ENCODE data around the gene KRTAP4-8.
A peak's percentile ranks its signal among the peaks of the same experiment; 100 is the strongest.
"Not testable (repeated sequence)": the region's sequence is repeated elsewhere in the genome, so short reads cannot be mapped to it uniquely, and the experiment has no call there.

The KRTAP4-8 gene

DNA sequence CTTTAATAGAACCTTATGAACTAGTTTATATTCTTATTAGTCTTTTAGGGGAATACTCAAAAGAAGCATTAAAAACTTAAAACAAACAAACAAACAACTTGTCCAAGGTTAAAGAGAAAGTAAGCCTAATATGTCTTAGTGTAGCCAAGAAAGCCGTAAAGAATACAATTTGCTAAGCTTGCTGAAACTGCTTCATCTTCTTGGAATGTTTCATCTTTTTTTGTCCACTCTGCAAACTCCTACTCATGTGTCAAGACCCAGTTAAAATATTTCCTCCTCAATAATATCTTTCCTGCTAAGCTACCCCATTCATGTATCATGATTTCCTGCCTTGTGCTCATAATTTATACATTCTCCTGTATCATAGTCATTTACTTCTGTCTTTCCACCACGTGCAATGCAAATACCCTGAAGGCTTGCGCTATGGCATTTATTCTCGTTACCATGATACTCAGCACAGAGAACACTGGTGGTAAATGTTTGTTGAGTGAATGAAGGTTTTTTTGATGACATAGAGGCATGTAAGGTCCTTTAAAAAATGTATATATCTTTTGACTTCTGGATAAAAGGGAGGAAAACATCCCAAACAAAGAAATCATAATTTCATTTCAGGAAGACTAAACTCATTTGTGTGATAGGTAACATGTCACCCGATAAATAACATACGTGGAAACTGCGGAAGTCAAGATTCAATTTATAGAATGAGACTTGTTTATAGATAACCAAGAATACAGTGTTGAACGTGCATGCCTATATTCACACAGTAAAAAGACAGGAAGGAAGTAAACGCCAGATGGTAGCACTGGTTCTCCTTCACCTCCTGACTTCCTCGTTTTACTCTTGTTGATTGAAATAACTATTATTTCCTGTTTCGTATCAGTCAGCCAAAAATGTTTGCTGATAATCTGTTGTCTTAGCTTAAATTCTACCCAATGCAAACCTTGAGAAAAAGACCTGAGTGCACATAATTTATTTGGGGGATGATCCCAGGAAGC lies 22.1 kb upstream of the KRTAP4-8 start:
- not testable (repeated sequence) for H3K27me3 Mint-ChIP-seq; H3K9me3 Mint-ChIP-seq (ENCODE audit: low read depth); H3K36me3 Mint-ChIP-seq
- H3K27ac Mint-ChIP-seq: peak overlapping the region; percentile 77
- peaks cover 43% of the 10 kb centered on the region for H3K4me1 Mint-ChIP-seq (ENCODE audit: low read depth)
- H3K4me3 Mint-ChIP-seq: peak overlapping the region; percentile 64

DNA sequence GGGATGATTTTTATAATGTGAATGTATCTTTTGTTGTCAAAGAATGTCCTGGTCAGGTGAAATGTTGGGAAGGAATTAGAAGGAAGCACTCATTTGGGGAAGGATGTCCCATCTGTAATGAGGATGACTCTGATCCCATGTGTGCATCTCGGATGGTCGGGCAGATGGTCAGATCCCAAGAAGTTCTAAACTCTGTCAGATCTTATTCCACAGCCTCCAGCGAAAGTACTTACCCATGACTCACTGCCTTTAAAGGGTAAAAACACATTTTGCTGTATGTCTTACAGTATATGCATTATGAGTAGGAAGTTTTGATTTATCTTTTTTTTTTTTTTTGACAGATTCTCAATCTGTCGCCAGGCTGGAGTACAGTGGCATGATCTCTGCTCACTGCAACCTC lies 20.8 kb upstream of the KRTAP4-8 start:
- Mint-ChIP-seq H3K4me3 (no peak overlapping the region), H3K4me1 (ENCODE audit: low read depth) (peaks cover 34% of the 10 kb centered on the region), H3K27me3 (no peaks in the 10 kb centered on the region), H3K9me3 (ENCODE audit: low read depth) (no peaks in the 10 kb centered on the region), H3K27ac (no peak overlapping the region), H3K36me3 (no peaks in the 10 kb centered on the region)

DNA sequence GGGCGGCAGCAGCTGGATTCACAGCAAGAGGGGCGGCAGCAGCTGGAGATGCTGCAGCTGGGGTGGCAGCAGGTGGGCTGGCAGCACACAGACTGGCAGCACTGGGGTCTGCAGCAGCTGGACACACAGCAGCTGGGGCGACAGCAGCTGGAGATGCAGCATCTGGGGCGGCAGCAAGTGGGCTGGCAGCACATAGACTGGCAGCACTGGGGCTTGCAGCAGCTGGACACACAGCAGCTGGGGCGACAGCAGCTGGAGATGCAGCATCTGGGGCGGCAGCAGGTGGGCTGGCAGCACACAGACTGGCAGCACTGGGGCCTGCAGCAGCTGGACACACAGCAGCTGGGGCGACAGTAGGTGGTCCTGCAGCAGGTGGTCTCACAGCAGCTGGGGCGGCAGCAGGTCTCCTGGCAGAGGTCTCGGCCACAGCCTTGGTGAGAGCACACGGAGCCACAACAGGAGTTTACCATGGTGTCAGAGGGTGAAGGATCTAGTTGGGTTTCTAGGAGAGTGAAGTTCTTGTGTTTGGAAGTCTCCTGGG lies 20.0 kb upstream of the KRTAP4-8 start, which contains the start of gene KRTAP4-11:
Gene KRTAP4-11 (minus strand): TSS at position 528 of the 541 bp plus-strand sequence. CDS start 58 bp downstream, at position 470.
- H3K9me3 Mint-ChIP-seq (ENCODE audit: low read depth); H3K27me3 Mint-ChIP-seq; H3K36me3 Mint-ChIP-seq; H3K4me3 Mint-ChIP-seq; H3K27ac Mint-ChIP-seq: not testable (repeated sequence)
- H3K4me1 Mint-ChIP-seq (ENCODE audit: low read depth): peaks cover 28% of the 10 kb centered on the region

DNA sequence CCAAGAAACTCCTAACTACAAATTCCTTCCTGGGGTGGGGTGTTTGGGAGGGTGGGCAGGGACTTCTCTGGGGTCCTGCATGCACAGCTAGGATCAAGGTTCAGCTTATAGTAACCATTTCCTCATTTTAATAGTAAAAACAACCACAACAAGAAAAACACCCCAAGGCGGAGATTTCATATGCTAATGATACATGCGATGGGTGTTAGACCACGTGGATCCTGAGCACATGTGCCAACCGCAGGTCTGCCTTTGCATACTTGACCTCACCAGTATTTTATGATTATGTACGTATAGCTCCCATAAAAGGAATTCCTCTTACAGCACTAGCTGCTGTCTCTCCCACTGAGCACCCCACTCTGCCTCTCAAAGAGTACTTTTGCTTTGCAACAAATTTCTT lies 18.4 kb upstream of the KRTAP4-8 start:
- no peak overlapping the region for H3K27ac Mint-ChIP-seq
- H3K4me1 Mint-ChIP-seq (ENCODE audit: low read depth): peaks cover 25% of the 10 kb centered on the region
- H3K36me3 Mint-ChIP-seq: peaks cover 2% of the 10 kb centered on the region
- H3K27me3 Mint-ChIP-seq: no peaks in the 10 kb centered on the region
- H3K4me3 Mint-ChIP-seq: no peak overlapping the region
- H3K9me3 Mint-ChIP-seq (ENCODE audit: low read depth): no peaks in the 10 kb centered on the region

DNA sequence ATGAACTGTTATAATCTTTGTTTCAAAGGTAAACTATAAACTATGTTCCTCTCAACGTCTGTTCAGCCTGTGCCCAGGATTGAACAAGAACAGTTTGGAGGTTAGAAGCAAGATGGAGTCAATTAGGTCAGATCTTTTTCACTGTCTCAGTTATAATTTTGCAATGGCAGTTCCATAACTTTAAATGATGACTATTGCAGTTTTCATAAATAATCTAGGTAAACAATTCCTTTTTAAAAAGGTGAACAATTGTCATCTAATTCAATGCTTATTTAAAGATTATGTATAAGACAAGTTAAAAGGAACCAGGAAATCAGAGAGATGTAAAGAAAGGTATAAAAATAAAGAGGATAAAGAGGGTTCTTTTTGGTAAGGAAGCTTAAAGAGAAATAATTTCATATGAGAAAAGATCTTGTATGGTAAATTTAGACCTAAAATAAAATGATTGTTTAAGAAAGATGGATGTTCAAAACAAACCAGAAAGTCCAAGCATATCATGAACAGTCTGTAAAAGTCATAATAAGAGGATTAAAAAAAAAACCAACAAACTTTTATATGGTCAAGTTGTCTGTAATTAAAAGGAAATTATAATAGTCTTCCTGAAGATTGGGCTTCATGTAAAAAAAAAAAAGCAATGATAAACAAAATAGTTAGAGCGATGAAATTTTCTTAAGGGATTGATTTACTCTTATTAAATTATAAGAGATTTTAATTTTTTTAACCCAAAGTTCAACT lies 13.4 kb upstream of the KRTAP4-8 start:
- Mint-ChIP-seq H3K27me3 (no peaks in the 10 kb centered on the region), H3K9me3 (ENCODE audit: low read depth) (no peaks in the 10 kb centered on the region), H3K27ac (no peak overlapping the region), H3K36me3 (peaks cover 4% of the 10 kb centered on the region), H3K4me3 (no peak overlapping the region), H3K4me1 (ENCODE audit: low read depth) (peaks cover 14% of the 10 kb centered on the region)

DNA sequence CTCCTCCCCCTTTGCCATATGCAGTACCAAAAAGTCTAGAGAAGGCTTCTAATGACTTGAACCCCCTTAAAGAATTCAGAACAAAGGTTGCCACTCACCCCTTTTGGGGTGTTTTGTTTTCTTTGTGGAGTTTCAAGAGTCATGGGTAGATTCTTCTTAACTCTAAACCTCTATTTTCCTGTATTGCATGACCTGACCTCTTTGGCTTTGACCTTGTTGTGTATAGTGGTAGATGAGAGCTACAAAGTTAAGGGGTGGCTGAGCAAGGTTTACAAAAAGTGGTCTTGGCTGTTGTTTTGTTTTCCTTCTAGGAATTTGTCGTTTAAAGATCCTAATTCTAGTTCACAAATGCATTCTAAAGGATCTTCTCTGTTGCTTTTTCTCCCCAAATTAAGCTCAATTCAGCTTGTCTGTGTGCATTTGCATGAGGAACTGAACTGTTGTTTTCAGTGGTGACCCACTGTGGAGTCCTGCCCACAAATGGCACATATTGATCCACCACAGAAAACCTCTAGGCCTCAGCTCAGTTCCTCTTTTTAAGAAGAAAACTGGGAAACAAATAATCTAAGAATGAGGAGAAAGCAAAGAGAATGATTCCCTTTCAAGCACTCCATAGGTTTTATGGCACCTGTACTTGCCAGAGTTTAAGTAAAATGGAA lies 10.9 kb upstream of the KRTAP4-8 start:
- not testable (repeated sequence) for H3K36me3 Mint-ChIP-seq; H3K9me3 Mint-ChIP-seq (ENCODE audit: low read depth); H3K27ac Mint-ChIP-seq; H3K27me3 Mint-ChIP-seq; H3K4me3 Mint-ChIP-seq
- peaks cover 13% of the 10 kb centered on the region for H3K4me1 Mint-ChIP-seq (ENCODE audit: low read depth)

DNA sequence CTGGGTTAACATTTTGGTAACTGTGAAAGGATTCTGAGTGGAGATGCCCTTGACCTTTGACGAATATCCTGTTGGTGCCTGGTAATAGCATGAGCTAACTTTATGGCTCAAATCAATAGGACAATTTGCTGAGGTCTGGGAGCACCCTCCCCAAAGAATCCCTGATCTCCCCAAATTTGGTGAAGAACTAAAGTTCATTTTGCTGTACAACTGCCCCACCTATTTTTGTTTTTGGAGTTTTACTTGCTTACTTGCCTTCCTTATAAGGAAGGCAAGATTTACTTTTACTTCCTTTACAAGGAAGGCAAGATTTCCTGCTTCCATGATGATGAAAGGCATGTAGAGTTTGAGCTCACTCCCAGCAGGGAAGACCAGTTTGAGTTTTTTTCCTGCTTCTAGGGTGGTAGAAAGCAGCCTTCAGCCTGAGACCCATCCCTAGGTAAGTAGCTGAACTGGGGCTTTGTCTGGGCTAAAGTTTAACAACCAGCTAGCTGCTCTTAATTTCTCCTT lies 10.1 kb upstream of the KRTAP4-8 start:
- Mint-ChIP-seq H3K9me3 (ENCODE audit: low read depth) (no peaks in the 10 kb centered on the region), H3K4me3 (no peak overlapping the region), H3K4me1 (ENCODE audit: low read depth) (peaks cover 13% of the 10 kb centered on the region), H3K27ac (no peak overlapping the region), H3K27me3 (peaks cover 4% of the 10 kb centered on the region), H3K36me3 (peaks cover 4% of the 10 kb centered on the region)

DNA sequence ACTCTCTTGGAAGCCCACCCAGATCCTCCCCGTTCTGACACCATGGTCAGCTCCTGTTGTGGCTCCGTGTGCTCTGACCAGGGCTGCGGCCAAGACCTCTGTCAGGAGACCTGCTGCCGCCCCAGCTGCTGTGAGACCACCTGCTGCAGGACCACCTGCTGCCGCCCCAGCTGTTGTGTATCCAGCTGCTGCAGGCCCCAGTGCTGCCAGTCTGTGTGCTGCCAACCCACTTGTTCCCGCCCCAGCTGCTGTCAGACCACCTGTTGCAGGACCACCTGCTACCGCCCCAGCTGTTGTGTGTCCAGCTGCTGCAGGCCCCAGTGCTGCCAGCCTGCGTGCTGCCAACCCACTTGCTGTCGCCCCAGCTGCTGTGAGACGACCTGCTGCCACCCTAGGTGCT lies 7.4 kb upstream of the KRTAP4-8 start, which contains the start of gene KRTAP4-9:
Gene KRTAP4-9 (plus strand): TSS at position 43 of the 400 bp plus-strand sequence. CDS start 0 bp downstream, at position 43.
- peaks cover 15% of the 10 kb centered on the region for H3K4me1 Mint-ChIP-seq (ENCODE audit: low read depth)
- not testable (repeated sequence) for H3K27ac Mint-ChIP-seq; H3K4me3 Mint-ChIP-seq; H3K9me3 Mint-ChIP-seq (ENCODE audit: low read depth); H3K36me3 Mint-ChIP-seq; H3K27me3 Mint-ChIP-seq

DNA sequence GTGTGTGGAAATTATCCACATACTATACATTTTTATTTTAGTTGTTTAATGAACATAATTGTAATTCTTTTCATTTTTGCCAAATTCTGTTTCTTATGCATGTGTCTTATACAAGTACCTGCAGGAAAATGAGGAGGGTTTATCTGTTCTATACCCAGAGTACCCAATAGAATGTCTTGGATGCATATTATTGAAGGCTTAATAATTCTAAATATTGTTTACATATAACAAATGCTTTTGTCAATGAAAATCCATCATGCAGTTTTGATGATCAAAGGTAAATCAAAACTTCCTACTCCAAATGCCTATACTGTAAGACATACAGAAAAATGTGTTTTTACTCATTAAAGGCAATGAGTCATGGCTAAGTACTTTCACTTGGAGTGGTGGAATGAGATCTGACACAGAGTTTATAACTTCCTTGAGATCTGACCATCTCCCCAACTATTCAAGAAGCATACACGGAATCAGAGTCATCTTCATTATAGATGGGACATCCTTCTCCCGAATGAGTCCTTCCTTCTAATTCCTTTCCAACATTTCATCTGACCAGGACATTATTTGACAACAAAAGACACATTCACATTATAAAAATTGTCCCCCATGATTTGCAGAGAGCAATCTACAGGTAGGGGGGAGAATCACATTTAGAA lies 6.6 kb upstream of the KRTAP4-8 start:
- not testable (repeated sequence) for H3K36me3 Mint-ChIP-seq, H3K27me3 Mint-ChIP-seq
- H3K4me1 Mint-ChIP-seq (ENCODE audit: low read depth): peaks cover 21% of the 10 kb centered on the region

DNA sequence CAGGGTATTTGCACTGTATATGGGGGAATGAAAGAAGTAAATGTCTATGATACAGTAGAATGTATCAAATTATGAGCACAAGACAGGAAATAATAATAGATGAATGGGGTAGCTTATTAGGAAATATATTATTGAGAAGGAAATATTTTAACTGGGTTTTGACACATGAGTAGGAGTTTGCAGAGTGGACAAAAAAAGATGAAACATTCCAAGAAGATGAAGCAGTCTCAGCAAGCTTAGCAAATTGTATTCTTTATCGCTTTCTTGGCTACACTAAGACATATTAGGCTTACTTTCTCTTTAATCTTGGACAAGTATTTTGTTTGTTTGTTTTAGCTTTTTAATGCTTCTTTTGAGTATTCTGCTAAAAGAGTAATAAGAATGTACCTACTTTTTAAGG lies 6.0 kb upstream of the KRTAP4-8 start:
- H3K27me3 Mint-ChIP-seq: peaks cover 4% of the 10 kb centered on the region
- no peaks in the 10 kb centered on the region for H3K9me3 Mint-ChIP-seq (ENCODE audit: low read depth)
- H3K4me1 Mint-ChIP-seq (ENCODE audit: low read depth): peaks cover 19% of the 10 kb centered on the region
- H3K36me3 Mint-ChIP-seq: no peaks in the 10 kb centered on the region
- H3K27ac Mint-ChIP-seq: no peak overlapping the region
- H3K4me3 Mint-ChIP-seq: no peak overlapping the region

More for the DNA sequence above, 6.6 kb upstream of the KRTAP4-8 start:
- H3K4me3 Mint-ChIP-seq; H3K27ac Mint-ChIP-seq; H3K9me3 Mint-ChIP-seq (ENCODE audit: low read depth): not testable (repeated sequence)

DNA sequence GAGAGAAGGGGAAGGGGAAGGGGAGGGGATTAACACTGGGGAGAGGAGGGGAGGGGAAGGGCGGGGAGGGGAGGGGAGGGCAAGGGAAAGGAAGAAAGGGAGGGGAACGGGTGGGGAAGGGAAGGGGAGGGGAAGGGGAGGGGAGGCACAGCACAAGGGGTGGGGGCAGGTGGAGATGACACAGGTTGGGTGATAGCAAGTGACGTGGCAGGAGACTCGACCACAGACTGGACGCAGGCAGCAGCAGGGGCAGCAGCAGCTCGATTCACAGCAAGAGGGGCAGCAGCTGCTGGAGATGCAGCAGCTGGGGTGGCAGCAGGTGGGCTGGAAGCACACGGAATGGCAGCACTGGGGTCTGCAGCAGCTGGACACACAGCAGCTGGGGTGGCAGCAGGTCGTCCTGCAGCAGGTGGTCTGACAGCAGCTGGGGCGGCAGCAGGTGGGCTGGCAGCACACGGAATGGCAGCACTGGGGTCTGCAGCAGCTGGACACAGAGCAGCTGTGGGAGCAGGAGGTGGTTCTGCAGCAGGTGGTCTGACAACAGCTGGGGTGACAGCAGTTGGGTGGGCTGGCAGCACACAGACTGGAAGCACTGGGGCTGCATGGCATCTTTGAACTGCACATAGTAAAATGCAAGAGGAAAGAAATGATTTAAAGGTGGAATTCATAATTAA lies 3.8 kb upstream of the KRTAP4-8 start, which contains the start of gene KRTAP4-16:
Gene KRTAP4-16 (minus strand): TSS at position 624 of the 674 bp plus-strand sequence. CDS start 0 bp downstream, at position 624.
- no peaks in the 10 kb centered on the region for H3K9me3 Mint-ChIP-seq (ENCODE audit: low read depth)
- no peak within 1 kb of the TSS for H3K4me3 Mint-ChIP-seq
- H3K27me3 Mint-ChIP-seq: peaks cover 8% of the 10 kb centered on the region
- no peaks in the 10 kb centered on the region for H3K36me3 Mint-ChIP-seq
- H3K27ac Mint-ChIP-seq: no peak within 1 kb of the TSS
- H3K4me1 Mint-ChIP-seq (ENCODE audit: low read depth): peaks cover 9% of the 10 kb centered on the region

DNA sequence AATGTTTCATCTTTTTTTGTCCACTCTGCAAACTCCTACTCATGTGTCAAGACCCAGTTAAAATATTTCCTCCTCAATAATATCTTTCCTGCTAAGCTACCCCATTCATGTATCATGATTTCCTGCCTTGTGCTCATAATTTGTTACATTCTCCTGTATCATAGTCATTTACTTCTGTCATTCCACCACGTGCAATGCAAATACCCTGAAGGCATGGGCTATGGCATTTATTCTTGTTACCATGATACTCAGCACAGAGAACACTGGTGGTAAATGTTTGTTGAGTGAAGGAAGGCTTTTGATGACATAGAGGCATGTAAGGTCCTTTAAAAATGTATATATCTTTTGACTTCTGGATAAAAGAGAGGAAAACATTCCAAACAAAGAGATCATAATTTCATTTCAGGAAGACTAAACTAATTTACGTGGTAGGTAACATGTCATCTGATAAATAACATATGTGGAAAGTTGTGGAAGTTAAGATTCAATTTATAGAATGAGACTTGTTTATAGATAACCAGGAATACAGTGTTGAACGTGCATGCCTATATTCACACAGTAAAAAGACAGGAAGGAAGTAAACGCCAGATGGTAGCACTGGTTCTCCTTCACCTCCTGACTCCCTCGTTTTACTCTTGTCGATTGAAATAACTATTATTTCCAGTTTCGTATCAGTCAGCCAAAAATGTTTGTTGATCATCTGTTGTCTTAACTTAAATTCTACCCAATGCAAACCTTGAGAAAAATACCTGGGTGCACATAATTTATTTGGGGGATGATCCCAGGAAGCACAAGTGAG lies 1.9 kb upstream of the KRTAP4-8 start:
- H3K36me3 Mint-ChIP-seq; H3K27me3 Mint-ChIP-seq; H3K4me1 Mint-ChIP-seq (ENCODE audit: low read depth); H3K9me3 Mint-ChIP-seq (ENCODE audit: low read depth); H3K27ac Mint-ChIP-seq; H3K4me3 Mint-ChIP-seq: not testable (repeated sequence)

DNA sequence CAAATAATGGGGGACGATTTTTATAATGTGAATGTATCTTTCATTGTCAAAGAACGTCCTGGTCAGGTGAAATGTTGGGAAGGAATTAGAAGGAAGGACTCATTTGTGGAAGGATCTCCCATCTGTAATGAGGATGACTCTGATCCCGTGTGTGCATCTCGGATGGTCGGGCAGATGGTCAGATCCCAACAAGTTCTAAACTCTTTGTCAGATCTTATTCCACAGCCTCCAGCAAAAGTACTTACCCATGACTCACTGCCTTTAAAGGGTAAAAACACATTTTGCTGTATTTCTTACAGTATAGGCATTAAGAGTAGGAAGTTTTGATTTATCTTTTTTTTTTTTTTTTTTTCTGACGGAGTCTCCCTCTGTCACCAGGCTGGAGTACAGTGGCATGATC lies 539 bp upstream of the KRTAP4-8 start:
- H3K27me3 Mint-ChIP-seq: peaks cover 7% of the 10 kb centered on the region
- H3K9me3 Mint-ChIP-seq (ENCODE audit: low read depth): no peaks in the 10 kb centered on the region
- H3K27ac Mint-ChIP-seq: no peak overlapping the region
- no peak overlapping the region for H3K4me3 Mint-ChIP-seq
- H3K36me3 Mint-ChIP-seq: no peaks in the 10 kb centered on the region
- peaks cover 9% of the 10 kb centered on the region for H3K4me1 Mint-ChIP-seq (ENCODE audit: low read depth)

Data from activated naive CD8-positive, alpha-beta T cell (primary cell).